ENCODE measurements around the gene COPS3.

GRCh38 chr17:17246879-17247278 lies 34.2 kb downstream of the COPS3 start:
- TF ChIP-seq ZNF274 (IDR thresholded peaks at IDR 0.05; ENCODE audit: low read depth, low read length) (no peak), SUZ12 (IDR thresholded peaks at IDR 0.05; ENCODE audit: extremely low read depth, insufficient read depth, insufficient read length) (no peak), YY1 (IDR thresholded peaks at IDR 0.05; ENCODE audit: insufficient read depth, insufficient read length) (no peak)
